K562 (cell line): Measurements from ENCODE around the gene LOC101059915.

ENCODE experiments used
- ATAC-seq: fragments of 200-7000 bp; cut with Tn5 transposase; 3 replicates; pipeline ENCODE4 v1.9.1; 2020; ENCODE audit warnings: moderate library complexity
- BruUV-seq: library from RNA; stranded (reverse); fragments of 400-500 nt; replicated peaks from 2 replicates; lab custom pipeline; 2021; lab: Mats Ljungman, UMichigan
- CTCF ChIA-PET: fragments of 300-600 bp; formaldehyde crosslinking; extraction: SDS; loops from one replicate; lab custom pipeline; 2021; ENCODE audit warnings: low intra/inter-chr PET ratio; lab: Yijun Ruan, JAX
- POLR2A ChIA-PET: fragments of 300-600, 350-650 bp; sonication (Branson Sonifier 250); formaldehyde crosslinking; extraction: SDS; loops from one replicate; lab custom pipeline; 2021; ENCODE audit warnings: antibody characterized with exemption, inconsistent platforms; lab: Yijun Ruan, JAX
- DNase-seq, 4 experiments: peaks; one replicate each; pipeline versions ENCODE4 v3.0.0 to v3.0.0-alpha.2; 2011 to 2018; ENCODE audit warnings: low spot score in 3 of 4, mixed read lengths in 3 of 4; ENCODE audit errors: extremely low read depth in 1 of 4
- FAIRE-seq: peaks from 2 replicates; lab custom pipeline; 2011; peaks lifted over from hg19 to GRCh38; lab: Jason Lieb, UNC
- H2AFZ ChIP-seq: 2 replicates; pipeline ENCODE4 v1.6.0; 2011; ENCODE audit warnings: low read depth, low read length, control low read depth, inconsistent platforms
- H3K27ac ChIP-seq: fragments of 200-600 bp; 3 replicates; pipeline ENCODE4 v1.8.0; 2011; ENCODE audit warnings: low read depth, mild to moderate bottlenecking, control low read depth, inconsistent platforms, low read length, moderate library complexity, mixed read lengths; ENCODE audit errors: extremely low read depth
- H3K27me3 ChIP-seq, 2 experiments: fragments of 300-600 bp in 1 of 2; 2 replicates in 1 of 2; 3 replicates in 1 of 2; pipeline versions ENCODE4 v1.6.0 to v1.8.0; 2011; ENCODE audit warnings: inconsistent platforms in 2 of 2, low read length in 2 of 2, mild to moderate bottlenecking in 1 of 2, mixed read lengths in 1 of 2, moderate library complexity in 1 of 2; ENCODE audit not compliant: control insufficient read depth in 2 of 2, insufficient read depth in 2 of 2
- H3K36me3 ChIP-seq: fragments of 300-600 bp; 3 replicates; pipeline ENCODE4 v1.8.0; 2011; ENCODE audit warnings: mild to moderate bottlenecking, low read length, inconsistent platforms; ENCODE audit not compliant: control insufficient read depth, insufficient read depth
- H3K4me1 ChIP-seq, 2 experiments: fragments of 200-600 bp in 1 of 2; replicated peaks in 1 of 2; 2 replicates in 1 of 2; 3 replicates in 1 of 2; pipeline versions ENCODE4 v1.5.1 to v1.8.0; 2011; ENCODE audit warnings: inconsistent platforms in 2 of 2, low read length in 2 of 2, mild to moderate bottlenecking in 1 of 2, mixed read lengths in 1 of 2, moderate library complexity in 1 of 2; ENCODE audit not compliant: control insufficient read depth in 2 of 2, insufficient read depth in 2 of 2
- H3K4me2 ChIP-seq: 2 replicates; pipeline ENCODE4 v1.6.1; 2011; ENCODE audit warnings: low read length, control low read depth, inconsistent platforms, mixed read lengths; ENCODE audit not compliant: insufficient read depth
- H3K4me3 ChIP-seq: fragments of 200-600 bp; sonication (generic), shearing (Covaris generic); 2 replicates; pipeline ENCODE4 v1.5.1; 2016; ENCODE audit warnings: control low read depth, inconsistent platforms
- H3K79me2 ChIP-seq: fragments of 200-600 bp; 3 replicates; pipeline ENCODE4 v1.8.0; 2011; ENCODE audit warnings: low read length, inconsistent platforms; ENCODE audit not compliant: control insufficient read depth, insufficient read depth
- H3K9ac ChIP-seq, 2 experiments: 2 replicates each; pipeline versions ENCODE4 v1.6.0 to v1.6.1; 2011; ENCODE audit warnings: low read depth in 2 of 2, low read length in 2 of 2, control low read depth in 1 of 2, inconsistent platforms in 1 of 2, mild to moderate bottlenecking in 1 of 2, mixed read lengths in 1 of 2; ENCODE audit not compliant: insufficient read depth in 1 of 2
- H3K9me1 ChIP-seq: one replicate; pipeline ENCODE4 v1.6.0; 2011; ENCODE audit warnings: inconsistent platforms, mild to moderate bottlenecking, low read length, moderate library complexity; ENCODE audit not compliant: control insufficient read depth, insufficient read depth
- H3K9me3 ChIP-seq: replicated peaks from 2 replicates; pipeline ENCODE4 v1.5.1; 2011; ENCODE audit warnings: low read depth, low read length, inconsistent platforms; ENCODE audit not compliant: control insufficient read depth, insufficient read depth
- H4K20me1 ChIP-seq: replicated peaks from 2 replicates; pipeline ENCODE4 v1.6.1; 2011; ENCODE audit warnings: low read length, inconsistent platforms, mixed read lengths; ENCODE audit not compliant: control insufficient read depth, insufficient read depth
- CHD7 ChIP-seq: fragments of 200-600 bp; sonication (generic); IDR thresholded peaks from one replicate; pipeline ENCODE4 v1.6.1; 2012; ENCODE audit warnings: mild to moderate bottlenecking, low read depth, low read length, inconsistent platforms
- FOS ChIP-seq: IDR thresholded peaks from 3 replicates; pipeline ENCODE4 v1.6.1; 2011; ENCODE audit not compliant: insufficient read length; ENCODE audit errors: extremely low read depth
- GMEB1 ChIP-seq: fragments of 250-450 bp; sonication (Bioruptor Pico); IDR thresholded peaks from 2 replicates; pipeline ENCODE4 v1.4.0; 2020; ENCODE audit warnings: mild to moderate bottlenecking
- MYBL2 ChIP-seq, 2 experiments: fragments of 450-650 bp in 1 of 2; sonication (generic) in 1 of 2; formaldehyde crosslinking in 1 of 2; IDR thresholded peaks; 2 replicates each; pipeline versions ENCODE4 v1.6.1 to v1.8.1; 2017 to 2022; ENCODE audit warnings: borderline replicate concordance in 1 of 2, inconsistent platforms in 1 of 2, low read depth in 1 of 2, mild to moderate bottlenecking in 1 of 2, missing genetic modification reagents in 1 of 2, moderate library complexity in 1 of 2
- NKRF ChIP-seq: fragments of 450-650 bp; IDR thresholded peaks from 2 replicates; pipeline ENCODE4 v1.6.1; 2016; ENCODE audit warnings: borderline replicate concordance
- PHF8 ChIP-seq: fragments of 200-600 bp; sonication (generic); IDR thresholded peaks from 2 replicates; pipeline ENCODE4 v1.6.1; 2012; ENCODE audit warnings: mixed run types, mild to moderate bottlenecking, inconsistent platforms, low read length, moderate library complexity, borderline replicate concordance
- ZNF778 ChIP-seq: fragments of 450-650 bp; formaldehyde crosslinking; IDR thresholded peaks from 2 replicates; pipeline ENCODE4 v1.4.0; 2020; ENCODE audit warnings: mild to moderate bottlenecking, moderate library complexity
- WGBS: fragments of 100-300 bp; shearing (Covaris generic); methylation state at CpG from one replicate; pipeline ENCODE4 v1.1.6; 2016; ENCODE audit warnings: low coverage, mixed read lengths; ENCODE audit not compliant: insufficient coverage; ENCODE audit errors: missing lambda C conversion rate; 5-methylcytosine and 5-hydroxymethylcytosine counted together
- in situ Hi-C: fragments of 300-500 bp; cut with MboI; formaldehyde crosslinking; loops from 4 replicates; pipeline ENCODE4 v1.15.0; 2018; ENCODE audit warnings: inconsistent platforms, mixed read lengths
- intact Hi-C: fragments of 100-400 bp; cut with micrococcal nuclease; formaldehyde crosslinking; loops from 2 replicates; pipeline ENCODE4 v1.14.2; 2022

LOC101059915 gene

GRCh38 chrX:71617742-71618141, 49.6 kb upstream of the LOC101059915 start:
- BruUV-seq, result no TSS peak
- no peak for FAIRE-seq
- Histone ChIP-seq H4K20me1 (no peaks in the 10 kb centered on the region), H2AFZ (no peak overlapping the region), H3K79me2 (no peaks in the 10 kb centered on the region), H3K27ac (no peak overlapping the region), H3K36me3 (no peaks in the 10 kb centered on the region), H3K4me3 (no peak overlapping the region), H3K9ac (no peak overlapping the region), H3K27me3 (peaks cover 0 to 16% of the 10 kb centered on the region in 2 experiments; a peak in 3 of 5 replicates), H3K4me2 (no peak overlapping the region), H3K4me1 (peaks cover 0 to 18% of the 10 kb centered on the region in 2 experiments; a peak in 2 of 5 replicates), H3K9me1 (no peaks in the 10 kb centered on the region), H3K9me3 (no peaks in the 10 kb centered on the region)
- CTCF ChIA-PET, result no interaction called here
- in situ Hi-C loops (no loop called here), intact Hi-C loops (no loop called here)
- POLR2A ChIA-PET, result no interaction called here
- no peak for DNase-seq
- WGBS, result 50% methylated on average over 3 of the region's 8 CpGs
- ATAC-seq, result no peak
- TF ChIP-seq CHD7 (no peak), PHF8 (no peak), FOS (no peak), ZNF778 (CRISPR knock-in tag) (no peak), NKRF (no peak), GMEB1 (no peak), MYBL2 (IDR thresholded peaks at IDR 0.05; ENCODE audit: low read depth) (no peak), MYBL2 (CRISPR knock-in tag; IDR thresholded peaks at IDR 0.05; ENCODE audit: borderline replicate concordance) (no peak)
